Measurements from ENCODE around the gene LRRC57. TPM values are rescaled to one million over a fixed set of nuclear protein-coding genes. Genes with fewer than 3 reads are reported as not detected.

Gene LRRC57
- total and polyA plus RNA-seq, 4 donors = 2.7 to 14.1 (median 5.3) TPM

GRCh38 chr15:42593143-42593542, 44.5 kb upstream of the LRRC57 start:
- no peak overlapping the region for H3K27ac ChIP-seq (ENCODE audit: low read depth in 1 of 2, low read length in 2 of 2)
- TF ChIP-seq EGR1 (IDR thresholded peaks at IDR 0.05; ENCODE audit: low read depth in 2 of 2) (no peak), NR2F2 (IDR thresholded peaks at IDR 0.05) (no peak), RAD21 (IDR thresholded peaks at IDR 0.05) (no peak), TAF1 (conservative IDR thresholded peaks at IDR 0.05) (no peak), JUND (IDR thresholded peaks at IDR 0.05) (no peak), FOXA1 (IDR thresholded peaks at IDR 0.05) (no peak), RXRA (IDR thresholded peaks at IDR 0.05) (no peak), GABPA (IDR thresholded peaks at IDR 0.05 in 1 of 2, conservative IDR thresholded peaks at IDR 0.05 in 1 of 2) (no peak), SP1 (IDR thresholded peaks at IDR 0.05) (no peak), FOXA2 (IDR thresholded peaks at IDR 0.05) (no peak), HNF4G (IDR thresholded peaks at IDR 0.05) (no peak)
- TF ChIP-seq, protein P1, sequence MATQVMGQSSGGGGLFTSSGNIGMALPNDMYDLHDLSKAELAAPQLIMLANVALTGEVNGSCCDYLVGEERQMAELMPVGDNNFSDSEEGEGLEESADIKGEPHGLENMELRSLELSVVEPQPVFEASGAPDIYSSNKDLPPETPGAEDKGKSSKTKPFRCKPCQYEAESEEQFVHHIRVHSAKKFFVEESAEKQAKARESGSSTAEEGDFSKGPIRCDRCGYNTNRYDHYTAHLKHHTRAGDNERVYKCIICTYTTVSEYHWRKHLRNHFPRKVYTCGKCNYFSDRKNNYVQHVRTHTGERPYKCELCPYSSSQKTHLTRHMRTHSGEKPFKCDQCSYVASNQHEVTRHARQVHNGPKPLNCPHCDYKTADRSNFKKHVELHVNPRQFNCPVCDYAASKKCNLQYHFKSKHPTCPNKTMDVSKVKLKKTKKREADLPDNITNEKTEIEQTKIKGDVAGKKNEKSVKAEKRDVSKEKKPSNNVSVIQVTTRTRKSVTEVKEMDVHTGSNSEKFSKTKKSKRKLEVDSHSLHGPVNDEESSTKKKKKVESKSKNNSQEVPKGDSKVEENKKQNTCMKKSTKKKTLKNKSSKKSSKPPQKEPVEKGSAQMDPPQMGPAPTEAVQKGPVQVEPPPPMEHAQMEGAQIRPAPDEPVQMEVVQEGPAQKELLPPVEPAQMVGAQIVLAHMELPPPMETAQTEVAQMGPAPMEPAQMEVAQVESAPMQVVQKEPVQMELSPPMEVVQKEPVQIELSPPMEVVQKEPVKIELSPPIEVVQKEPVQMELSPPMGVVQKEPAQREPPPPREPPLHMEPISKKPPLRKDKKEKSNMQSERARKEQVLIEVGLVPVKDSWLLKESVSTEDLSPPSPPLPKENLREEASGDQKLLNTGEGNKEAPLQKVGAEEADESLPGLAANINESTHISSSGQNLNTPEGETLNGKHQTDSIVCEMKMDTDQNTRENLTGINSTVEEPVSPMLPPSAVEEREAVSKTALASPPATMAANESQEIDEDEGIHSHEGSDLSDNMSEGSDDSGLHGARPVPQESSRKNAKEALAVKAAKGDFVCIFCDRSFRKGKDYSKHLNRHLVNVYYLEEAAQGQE (IDR thresholded peaks at IDR 0.05) = no peak
- TF ChIP-seq, protein P2, sequence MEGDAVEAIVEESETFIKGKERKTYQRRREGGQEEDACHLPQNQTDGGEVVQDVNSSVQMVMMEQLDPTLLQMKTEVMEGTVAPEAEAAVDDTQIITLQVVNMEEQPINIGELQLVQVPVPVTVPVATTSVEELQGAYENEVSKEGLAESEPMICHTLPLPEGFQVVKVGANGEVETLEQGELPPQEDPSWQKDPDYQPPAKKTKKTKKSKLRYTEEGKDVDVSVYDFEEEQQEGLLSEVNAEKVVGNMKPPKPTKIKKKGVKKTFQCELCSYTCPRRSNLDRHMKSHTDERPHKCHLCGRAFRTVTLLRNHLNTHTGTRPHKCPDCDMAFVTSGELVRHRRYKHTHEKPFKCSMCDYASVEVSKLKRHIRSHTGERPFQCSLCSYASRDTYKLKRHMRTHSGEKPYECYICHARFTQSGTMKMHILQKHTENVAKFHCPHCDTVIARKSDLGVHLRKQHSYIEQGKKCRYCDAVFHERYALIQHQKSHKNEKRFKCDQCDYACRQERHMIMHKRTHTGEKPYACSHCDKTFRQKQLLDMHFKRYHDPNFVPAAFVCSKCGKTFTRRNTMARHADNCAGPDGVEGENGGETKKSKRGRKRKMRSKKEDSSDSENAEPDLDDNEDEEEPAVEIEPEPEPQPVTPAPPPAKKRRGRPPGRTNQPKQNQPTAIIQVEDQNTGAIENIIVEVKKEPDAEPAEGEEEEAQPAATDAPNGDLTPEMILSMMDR (IDR thresholded peaks at IDR 0.05; ENCODE audit: low read depth, low read length, missing input control) = no peak
- H3K27me3 ChIP-seq (ENCODE audit: control insufficient read depth in 4 of 4, insufficient read depth in 4 of 4, low read length in 3 of 4) = no peaks in the 10 kb centered on the region
- no peaks in the 10 kb centered on the region for H3K36me3 ChIP-seq (ENCODE audit: control insufficient read depth in 4 of 4, insufficient read depth in 3 of 4, low read depth in 1 of 4, low read length in 3 of 4)
- peaks cover 0 to 12% (median 7%) of the 10 kb centered on the region in 4 donors for H3K4me1 ChIP-seq (ENCODE audit: control insufficient read depth in 4 of 4, insufficient read depth in 4 of 4, low read length in 3 of 4)
- H3K9me3 ChIP-seq (ENCODE audit: control insufficient read depth in 4 of 4, low read length in 3 of 4) = no peaks in the 10 kb centered on the region
- WGBS = 95% methylated on average over 4 of the region's 4 CpGs
- H3K9ac ChIP-seq (ENCODE audit: low read depth in 1 of 2, low read length in 2 of 2) = no peak overlapping the region
- no peak for DNase-seq (ENCODE audit: low spot score)
- H3K4me3 ChIP-seq (ENCODE audit: low read depth in 1 of 3, low read length in 3 of 3) = no peak overlapping the region

- no peak overlapping the region for H3K9ac ChIP-seq (ENCODE audit: low read depth in 1 of 2, low read length in 2 of 2)
- H3K27me3 ChIP-seq (ENCODE audit: control insufficient read depth in 4 of 4, insufficient read depth in 4 of 4, low read length in 3 of 4) = no peaks in the 10 kb centered on the region
Observed at GRCh38 chr15:42592716-42593115, 44.1 kb upstream of the LRRC57 start.

More at GRCh38 chr15:42592716-42593115, 44.1 kb upstream of the LRRC57 start:
- H3K4me1 ChIP-seq (ENCODE audit: control insufficient read depth in 4 of 4, insufficient read depth in 4 of 4, low read length in 3 of 4) = peaks cover 0 to 12% (median 7%) of the 10 kb centered on the region in 4 donors
- no peak overlapping the region for H3K27ac ChIP-seq (ENCODE audit: low read depth in 1 of 2, low read length in 2 of 2)
- WGBS = 89% methylated on average over 3 of the region's 3 CpGs
- DNase-seq (ENCODE audit: low spot score) = no peak
- H3K9me3 ChIP-seq (ENCODE audit: control insufficient read depth in 4 of 4, low read length in 3 of 4) = no peaks in the 10 kb centered on the region
- H3K4me3 ChIP-seq (ENCODE audit: low read depth in 1 of 3, low read length in 3 of 3) = no peak overlapping the region
- TF ChIP-seq GABPA (IDR thresholded peaks at IDR 0.05 in 1 of 2, conservative IDR thresholded peaks at IDR 0.05 in 1 of 2) = no peak
- H3K36me3 ChIP-seq (ENCODE audit: control insufficient read depth in 4 of 4, insufficient read depth in 3 of 4, low read depth in 1 of 4, low read length in 3 of 4) = no peaks in the 10 kb centered on the region
